Mesothelial cell of epicardium (in vitro differentiated cells): ENCODE measurements around the gene FGA. TPM values are rescaled to one million over a fixed set of nuclear protein-coding genes. Genes with fewer than 3 reads are reported as not detected.
"Not testable (repeated sequence)": the region's sequence is repeated elsewhere in the genome, so short reads cannot be mapped to it uniquely, and the experiment has no call there.

ENCODE experiments used
- DNase-seq, 2 experiments: peaks; one replicate each; pipeline ENCODE4 v3.0.0; 2021; ENCODE audit warnings: low spot score in 2 of 2; ENCODE audit not compliant: unreplicated experiment in 2 of 2
- H3K27ac Mint-ChIP-seq: 2 replicates; pipeline ENCODE4 v1.8.0; 2021; ENCODE audit warnings: mixed read lengths
- H3K27me3 Mint-ChIP-seq: 2 replicates; pipeline ENCODE4 v1.8.0; 2021; ENCODE audit warnings: low read depth, mixed read lengths
- H3K36me3 Mint-ChIP-seq: 2 replicates; pipeline ENCODE4 v1.8.0; 2021; ENCODE audit warnings: mixed read lengths
- H3K4me1 Mint-ChIP-seq: 2 replicates; pipeline ENCODE4 v1.8.0; 2021; ENCODE audit warnings: mixed read lengths
- H3K4me3 Mint-ChIP-seq: 2 replicates; pipeline ENCODE4 v1.8.0; 2021; ENCODE audit warnings: mild to moderate bottlenecking, moderate library complexity, mixed read lengths
- H3K9me3 Mint-ChIP-seq: 2 replicates; pipeline ENCODE4 v1.8.0; 2021; ENCODE audit warnings: mixed read lengths
- total RNA-seq: library from RNA; stranded (reverse); gene quantifications from 3 replicates; pipeline ENCODE4 v1.2.1, GENCODE V29; 2021
- TF ChIP-seq, protein P1 (sequence below): fragments of 200-600 bp; sonication (generic); IDR thresholded peaks from one replicate; pipeline ENCODE4 v1.5.0; 2021; ENCODE audit warnings: antibody characterized with exemption; ENCODE audit not compliant: unreplicated experiment

Gene FGA
- total RNA-seq, 1 donor from 2014 or later = not detected

DNA sequence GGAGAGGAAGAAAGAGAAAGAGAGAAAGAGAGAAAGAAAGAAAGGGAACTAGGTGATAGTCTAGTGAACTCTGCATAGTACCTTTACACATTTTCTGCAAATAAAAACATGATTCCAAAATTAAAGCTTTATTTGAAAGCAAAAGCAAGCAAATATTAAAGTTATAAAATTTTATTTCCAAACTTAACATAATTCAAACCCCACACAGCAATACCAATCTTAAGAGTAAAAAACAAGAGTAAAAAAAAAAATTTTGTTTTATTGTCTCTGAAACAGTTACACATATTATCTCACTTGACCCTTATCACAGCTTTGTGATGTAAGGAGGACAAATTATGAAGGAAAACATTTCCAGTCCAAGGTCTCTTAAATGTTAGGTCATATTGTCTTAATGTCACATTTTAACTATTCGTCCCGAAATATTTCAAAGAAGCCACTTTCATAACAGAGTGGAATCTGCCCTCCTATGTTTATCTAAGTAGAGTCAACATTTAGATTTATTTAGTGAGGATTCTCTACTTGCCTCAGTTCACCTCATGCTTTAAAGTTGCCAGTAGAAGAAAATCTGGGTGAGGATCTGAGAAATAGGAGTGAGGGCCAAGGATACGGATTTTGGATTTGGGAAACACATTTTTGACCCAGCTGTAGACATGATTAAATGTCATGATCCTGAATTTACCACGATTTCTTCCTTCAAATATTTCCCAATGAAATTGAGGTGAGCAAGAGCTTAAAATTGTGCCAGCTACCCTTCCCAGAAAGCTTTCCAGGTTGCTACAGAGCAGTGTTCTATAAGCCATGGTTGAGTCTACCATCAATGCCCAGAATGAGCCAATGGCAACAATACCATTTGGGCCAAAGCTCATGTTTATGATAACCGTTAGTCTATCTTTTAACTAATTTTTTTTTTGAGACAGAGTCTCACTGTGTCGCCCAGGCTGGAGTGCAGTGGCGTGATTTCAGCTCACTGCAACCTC lies 7.5 kb upstream of the FGA start:
- H3K4me1 Mint-ChIP-seq = peaks cover 30% of the 10 kb centered on the region
- H3K9me3 Mint-ChIP-seq = no peaks in the 10 kb centered on the region
- no peaks in the 10 kb centered on the region for H3K36me3 Mint-ChIP-seq
- H3K27me3 Mint-ChIP-seq = peaks cover 12% of the 10 kb centered on the region
- TF ChIP-seq, protein P1, sequence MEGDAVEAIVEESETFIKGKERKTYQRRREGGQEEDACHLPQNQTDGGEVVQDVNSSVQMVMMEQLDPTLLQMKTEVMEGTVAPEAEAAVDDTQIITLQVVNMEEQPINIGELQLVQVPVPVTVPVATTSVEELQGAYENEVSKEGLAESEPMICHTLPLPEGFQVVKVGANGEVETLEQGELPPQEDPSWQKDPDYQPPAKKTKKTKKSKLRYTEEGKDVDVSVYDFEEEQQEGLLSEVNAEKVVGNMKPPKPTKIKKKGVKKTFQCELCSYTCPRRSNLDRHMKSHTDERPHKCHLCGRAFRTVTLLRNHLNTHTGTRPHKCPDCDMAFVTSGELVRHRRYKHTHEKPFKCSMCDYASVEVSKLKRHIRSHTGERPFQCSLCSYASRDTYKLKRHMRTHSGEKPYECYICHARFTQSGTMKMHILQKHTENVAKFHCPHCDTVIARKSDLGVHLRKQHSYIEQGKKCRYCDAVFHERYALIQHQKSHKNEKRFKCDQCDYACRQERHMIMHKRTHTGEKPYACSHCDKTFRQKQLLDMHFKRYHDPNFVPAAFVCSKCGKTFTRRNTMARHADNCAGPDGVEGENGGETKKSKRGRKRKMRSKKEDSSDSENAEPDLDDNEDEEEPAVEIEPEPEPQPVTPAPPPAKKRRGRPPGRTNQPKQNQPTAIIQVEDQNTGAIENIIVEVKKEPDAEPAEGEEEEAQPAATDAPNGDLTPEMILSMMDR = no peak
- H3K4me3 Mint-ChIP-seq = no peak overlapping the region
- H3K27ac Mint-ChIP-seq = no peak overlapping the region
- DNase-seq = no peak

DNA sequence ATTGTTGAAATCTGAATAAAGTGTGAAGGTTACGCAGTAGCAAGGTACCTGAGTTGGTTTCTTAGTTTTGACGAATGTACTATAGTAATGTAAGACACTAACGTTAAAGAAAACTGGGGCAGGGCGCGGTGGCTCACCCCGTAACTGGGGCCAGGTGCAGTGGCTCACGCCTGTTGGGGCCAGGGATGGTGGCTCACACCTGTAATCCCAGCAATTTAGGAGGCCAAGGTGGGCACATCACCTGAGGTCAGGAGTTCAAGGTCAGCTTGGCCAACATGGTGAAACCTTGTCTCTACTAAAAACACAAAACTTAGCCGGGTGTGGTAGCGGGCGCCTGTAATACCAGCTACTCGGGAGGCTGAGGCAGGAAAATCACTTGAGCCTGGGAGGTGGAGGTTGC lies 6.7 kb upstream of the FGA start:
- H3K36me3 Mint-ChIP-seq, H3K27ac Mint-ChIP-seq, DNase-seq, H3K9me3 Mint-ChIP-seq, H3K4me3 Mint-ChIP-seq: not testable (repeated sequence)
- H3K27me3 Mint-ChIP-seq = peaks cover 15% of the 10 kb centered on the region
- peaks cover 30% of the 10 kb centered on the region for H3K4me1 Mint-ChIP-seq

DNA sequence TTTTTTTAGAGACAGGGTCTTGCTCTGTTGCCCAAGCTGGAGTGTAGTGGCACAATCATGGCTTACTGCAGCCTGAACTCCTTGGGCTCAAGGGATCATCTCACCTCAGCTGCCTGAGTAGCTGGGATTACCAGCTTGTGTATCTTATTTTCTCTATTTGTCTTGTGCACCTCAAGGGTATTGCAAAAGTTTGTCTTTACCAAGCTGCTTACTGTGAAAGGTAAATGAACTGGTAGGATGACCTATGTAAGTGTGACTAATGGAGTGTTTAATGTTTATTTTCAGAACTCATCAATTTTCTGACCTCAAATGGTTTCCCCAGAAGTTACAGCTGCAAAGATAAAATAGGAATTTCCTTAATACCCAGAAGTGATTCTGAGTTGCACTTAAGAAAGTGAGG lies 5.3 kb upstream of the FGA start:
- peaks cover 22% of the 10 kb centered on the region for H3K4me1 Mint-ChIP-seq
- no peaks in the 10 kb centered on the region for H3K36me3 Mint-ChIP-seq
- H3K27ac Mint-ChIP-seq = no peak overlapping the region
- DNase-seq = no peak
- H3K27me3 Mint-ChIP-seq = peaks cover 14% of the 10 kb centered on the region
- no peaks in the 10 kb centered on the region for H3K9me3 Mint-ChIP-seq
- H3K4me3 Mint-ChIP-seq = no peak overlapping the region
- TF ChIP-seq, protein P1 = no peak

DNA sequence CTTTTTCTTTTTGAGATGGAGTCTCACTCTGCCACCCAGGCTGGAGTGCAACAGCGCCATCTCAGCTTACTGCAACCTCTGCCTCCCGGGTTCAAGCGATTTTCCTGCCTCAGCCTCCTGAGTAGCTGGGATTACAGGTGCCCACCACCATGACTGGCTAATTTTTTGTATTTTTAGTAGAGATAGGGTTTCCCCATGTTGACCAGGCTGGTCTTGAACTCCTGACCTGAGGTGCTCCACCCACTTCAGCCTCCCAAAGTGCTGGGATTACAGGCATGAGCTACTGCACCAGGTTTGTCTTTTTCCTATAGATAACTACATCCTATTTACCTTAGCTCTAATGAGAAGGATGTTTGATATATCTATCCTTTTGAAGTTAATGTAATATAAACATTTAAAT lies 3.8 kb upstream of the FGA start:
- not testable (repeated sequence) for H3K27ac Mint-ChIP-seq, DNase-seq, H3K36me3 Mint-ChIP-seq, H3K4me3 Mint-ChIP-seq, H3K9me3 Mint-ChIP-seq
- H3K27me3 Mint-ChIP-seq = peaks cover 21% of the 10 kb centered on the region
- peaks cover 23% of the 10 kb centered on the region for H3K4me1 Mint-ChIP-seq

DNA sequence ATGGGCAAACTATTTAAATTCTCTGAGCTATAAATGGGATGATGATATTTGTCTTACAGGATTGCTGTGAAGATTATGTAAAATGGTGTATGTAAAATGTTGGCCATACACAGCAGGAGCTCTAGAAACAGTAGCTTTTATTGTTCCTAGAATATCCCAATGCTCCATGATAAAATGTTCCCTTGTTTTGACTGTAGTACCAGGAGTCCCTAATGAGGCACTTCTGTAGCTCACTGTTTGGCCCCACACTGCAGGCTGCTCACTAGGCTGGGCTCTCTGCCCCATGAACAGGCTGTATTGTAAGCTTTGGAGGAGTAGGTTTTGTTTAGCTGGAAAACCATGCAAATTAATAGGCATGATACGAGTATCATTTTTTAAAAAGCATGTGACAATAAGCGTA lies 3.3 kb upstream of the FGA start:
- Mint-ChIP-seq H3K9me3 (no peaks in the 10 kb centered on the region), H3K36me3 (no peaks in the 10 kb centered on the region), H3K27me3 (peaks cover 22% of the 10 kb centered on the region), H3K4me1 (peaks cover 24% of the 10 kb centered on the region), H3K27ac (no peak overlapping the region), H3K4me3 (no peak overlapping the region)
- TF ChIP-seq, protein P1 = no peak
- DNase-seq = no peak

DNA sequence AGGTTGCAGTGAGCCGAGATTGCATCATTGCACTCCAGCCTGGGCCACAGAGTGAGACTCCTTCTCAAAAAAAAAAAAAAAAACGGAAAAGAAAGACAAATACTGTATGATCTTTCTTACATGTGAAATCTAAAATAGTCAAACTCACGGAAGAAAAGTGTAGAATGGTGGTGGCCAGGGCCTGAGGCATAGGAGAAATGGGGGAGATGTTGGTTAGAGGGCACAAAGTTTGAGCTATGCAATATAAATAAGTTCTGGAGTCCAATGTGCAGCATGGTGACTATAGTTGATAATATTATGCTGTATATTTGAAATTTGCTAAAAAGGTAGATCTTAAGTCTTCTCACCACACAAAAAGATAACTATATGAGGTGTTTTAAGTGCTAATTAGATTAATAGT lies 1.3 kb upstream of the FGA start:
- peaks cover 32% of the 10 kb centered on the region for H3K27me3 Mint-ChIP-seq
- TF ChIP-seq, protein P1 = no peak
- H3K27ac Mint-ChIP-seq = no peak overlapping the region
- no peak overlapping the region for H3K4me3 Mint-ChIP-seq
- H3K36me3 Mint-ChIP-seq = no peaks in the 10 kb centered on the region
- H3K4me1 Mint-ChIP-seq = peaks cover 16% of the 10 kb centered on the region
- DNase-seq = no peak
- H3K9me3 Mint-ChIP-seq = no peaks in the 10 kb centered on the region
